ENCODE measurements around the gene MYO1D. TPM values are rescaled to one million over a fixed set of nuclear protein-coding genes. Genes with fewer than 3 reads are reported as not detected.

MYO1D gene
- total RNA-seq, 1 experiment from 2014 or later, result 23.5 TPM

DNA sequence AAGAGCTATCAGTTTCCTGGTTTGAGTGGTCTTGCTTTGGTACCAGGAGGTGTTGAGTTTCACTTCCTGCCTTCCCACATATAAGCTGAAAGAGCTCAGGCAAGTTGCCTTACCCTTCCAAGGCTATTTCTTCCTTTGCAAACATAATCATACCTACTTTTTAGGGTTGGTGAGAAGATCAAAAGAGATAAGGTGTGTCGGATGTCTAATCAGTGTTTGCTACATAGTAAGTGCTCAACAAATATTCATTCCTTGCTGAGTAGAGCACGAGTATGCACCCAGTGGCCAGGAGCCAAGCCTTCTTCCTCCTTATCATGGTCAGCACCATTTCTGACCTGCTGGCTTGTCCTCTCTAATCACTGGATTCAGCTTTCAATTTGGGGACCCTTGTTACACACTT is 38.3 kb upstream of the MYO1D start:
- no peaks in the 10 kb centered on the region for H4K20me1 ChIP-seq (ENCODE audit: low read length)
- H3K36me3 ChIP-seq (ENCODE audit: low read depth, low read length), result no peaks in the 10 kb centered on the region
- ChIA-PET POLR2A (ENCODE audit: unreplicated experiment) (no interaction called here), CTCF (no interaction called here)
- no peaks in the 10 kb centered on the region for H3K27me3 ChIP-seq (ENCODE audit: low read length)
- no peak overlapping the region for H3K9ac ChIP-seq (ENCODE audit: low read length)
- no peaks in the 10 kb centered on the region for H3K9me3 ChIP-seq (ENCODE audit: low read length)
- peaks cover 12% of the 10 kb centered on the region for H3K4me1 ChIP-seq (ENCODE audit: insufficient read depth, low read length)
- H2AFZ ChIP-seq (ENCODE audit: low read length), result no peak overlapping the region
- no peaks in the 10 kb centered on the region for H3K9me2 ChIP-seq (replicated peaks; ENCODE audit: low read length)
- no peaks in the 10 kb centered on the region for H3F3A ChIP-seq (ENCODE audit: low read length, unreplicated experiment)
- no TSS peak for BruUV-seq (replicated peaks)
- intact Hi-C loops (cut with micrococcal nuclease), result no loop called here
- no peaks in the 10 kb centered on the region for H3K79me2 ChIP-seq (ENCODE audit: low read length)
- no peak for DNase-seq
- H3K4me3 ChIP-seq (ENCODE audit: low read length), result no peak overlapping the region
- TF ChIP-seq EZH2phosphoT487 (IDR thresholded peaks at IDR 0.05; ENCODE audit: borderline replicate concordance, low read length) (no peak), EZH2 (IDR thresholded peaks at IDR 0.05; ENCODE audit: low read length, unreplicated experiment) (no peak)
- TF ChIP-seq, protein P1, sequence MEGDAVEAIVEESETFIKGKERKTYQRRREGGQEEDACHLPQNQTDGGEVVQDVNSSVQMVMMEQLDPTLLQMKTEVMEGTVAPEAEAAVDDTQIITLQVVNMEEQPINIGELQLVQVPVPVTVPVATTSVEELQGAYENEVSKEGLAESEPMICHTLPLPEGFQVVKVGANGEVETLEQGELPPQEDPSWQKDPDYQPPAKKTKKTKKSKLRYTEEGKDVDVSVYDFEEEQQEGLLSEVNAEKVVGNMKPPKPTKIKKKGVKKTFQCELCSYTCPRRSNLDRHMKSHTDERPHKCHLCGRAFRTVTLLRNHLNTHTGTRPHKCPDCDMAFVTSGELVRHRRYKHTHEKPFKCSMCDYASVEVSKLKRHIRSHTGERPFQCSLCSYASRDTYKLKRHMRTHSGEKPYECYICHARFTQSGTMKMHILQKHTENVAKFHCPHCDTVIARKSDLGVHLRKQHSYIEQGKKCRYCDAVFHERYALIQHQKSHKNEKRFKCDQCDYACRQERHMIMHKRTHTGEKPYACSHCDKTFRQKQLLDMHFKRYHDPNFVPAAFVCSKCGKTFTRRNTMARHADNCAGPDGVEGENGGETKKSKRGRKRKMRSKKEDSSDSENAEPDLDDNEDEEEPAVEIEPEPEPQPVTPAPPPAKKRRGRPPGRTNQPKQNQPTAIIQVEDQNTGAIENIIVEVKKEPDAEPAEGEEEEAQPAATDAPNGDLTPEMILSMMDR (conservative IDR thresholded peaks at IDR 0.05; ENCODE audit: low read depth, low read length), result no peak
- H3K27ac ChIP-seq (ENCODE audit: low read length), result no peak overlapping the region
- no peak for ATAC-seq
- no peak overlapping the region for H3K4me2 ChIP-seq (ENCODE audit: low read length)

DNA sequence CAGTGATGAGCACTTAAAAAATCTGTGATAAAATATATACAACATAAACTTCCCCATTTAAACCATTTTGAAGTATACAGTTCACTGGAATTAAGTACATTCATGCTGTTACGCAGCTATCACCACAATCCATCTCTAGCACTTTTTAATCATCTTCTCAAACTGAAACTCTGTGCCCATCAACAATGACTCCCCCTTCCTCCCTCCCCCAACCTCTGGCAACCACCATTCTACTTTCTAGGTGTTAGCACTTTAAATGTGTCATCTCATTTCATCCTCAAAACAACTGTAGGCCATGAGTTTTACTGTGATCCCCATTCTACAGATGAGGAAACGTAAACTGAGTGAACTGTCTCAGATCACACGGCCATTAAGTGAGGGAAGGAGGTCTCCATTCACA is 37.3 kb upstream of the MYO1D start:
- no peak for DNase-seq
- peaks cover 12% of the 10 kb centered on the region for H3K4me1 ChIP-seq (ENCODE audit: insufficient read depth, low read length)
- no peak overlapping the region for H3K4me3 ChIP-seq (ENCODE audit: low read length)
- no peaks in the 10 kb centered on the region for H3K27me3 ChIP-seq (ENCODE audit: low read length)
- no peak overlapping the region for H3K9ac ChIP-seq (ENCODE audit: low read length)
- H3F3A ChIP-seq (ENCODE audit: low read length, unreplicated experiment), result no peaks in the 10 kb centered on the region
- H2AFZ ChIP-seq (ENCODE audit: low read length), result no peak overlapping the region
- BruUV-seq (replicated peaks), result no TSS peak
- no peak overlapping the region for H3K4me2 ChIP-seq (ENCODE audit: low read length)
- H3K27ac ChIP-seq (ENCODE audit: low read length), result no peak overlapping the region
- no peaks in the 10 kb centered on the region for H4K20me1 ChIP-seq (ENCODE audit: low read length)
- ATAC-seq, result no peak
- H3K9me3 ChIP-seq (ENCODE audit: low read length), result no peaks in the 10 kb centered on the region
- POLR2A ChIA-PET (ENCODE audit: unreplicated experiment), result no interaction called here
- TF ChIP-seq EZH2 (IDR thresholded peaks at IDR 0.05; ENCODE audit: low read length, unreplicated experiment) (no peak), EZH2phosphoT487 (IDR thresholded peaks at IDR 0.05; ENCODE audit: borderline replicate concordance, low read length) (no peak)
- TF ChIP-seq, protein P1 (conservative IDR thresholded peaks at IDR 0.05; ENCODE audit: low read depth, low read length), result no peak
- H3K9me2 ChIP-seq (replicated peaks; ENCODE audit: low read length), result no peaks in the 10 kb centered on the region
- no peaks in the 10 kb centered on the region for H3K36me3 ChIP-seq (ENCODE audit: low read depth, low read length)
- H3K79me2 ChIP-seq (ENCODE audit: low read length), result no peaks in the 10 kb centered on the region
- CTCF ChIA-PET, result no interaction called here
- intact Hi-C loops (cut with micrococcal nuclease), result no loop called here

- DNase-seq, result no peak
- TF ChIP-seq, protein P1 (conservative IDR thresholded peaks at IDR 0.05; ENCODE audit: low read depth, low read length), result no peak
- TF ChIP-seq EZH2 (IDR thresholded peaks at IDR 0.05; ENCODE audit: low read length, unreplicated experiment), result no peak
- TF ChIP-seq EZH2phosphoT487 (IDR thresholded peaks at IDR 0.05; ENCODE audit: borderline replicate concordance, low read length), result no peak
- H3K27me3 ChIP-seq (ENCODE audit: low read length), result no peaks in the 10 kb centered on the region
- H3K9me3 ChIP-seq (ENCODE audit: low read length), result no peaks in the 10 kb centered on the region
- no peak overlapping the region for H3K4me3 ChIP-seq (ENCODE audit: low read length)
- H3F3A ChIP-seq (ENCODE audit: low read length, unreplicated experiment), result no peaks in the 10 kb centered on the region
- H3K4me2 ChIP-seq (ENCODE audit: low read length), result no peak overlapping the region
- no peak overlapping the region for H2AFZ ChIP-seq (ENCODE audit: low read length)
- POLR2A ChIA-PET (ENCODE audit: unreplicated experiment), result no interaction called here
- no peak overlapping the region for H3K27ac ChIP-seq (ENCODE audit: low read length)
- H3K9ac ChIP-seq (ENCODE audit: low read length), result no peak overlapping the region
- intact Hi-C loops (cut with micrococcal nuclease), result no loop called here
- H3K9me2 ChIP-seq (replicated peaks; ENCODE audit: low read length), result no peaks in the 10 kb centered on the region
- no peaks in the 10 kb centered on the region for H4K20me1 ChIP-seq (ENCODE audit: low read length)
- H3K36me3 ChIP-seq (ENCODE audit: low read depth, low read length), result no peaks in the 10 kb centered on the region
- peaks cover 12% of the 10 kb centered on the region for H3K4me1 ChIP-seq (ENCODE audit: insufficient read depth, low read length)
- BruUV-seq (replicated peaks), result no TSS peak
- CTCF ChIA-PET, result no interaction called here
- no peak for ATAC-seq
- no peaks in the 10 kb centered on the region for H3K79me2 ChIP-seq (ENCODE audit: low read length)
Observed at GRCh38 chr17:32913593-32913992, 36.7 kb upstream of the MYO1D start.
